GM21367 (cell line): ENCODE results near the gene CFAP65.

Experiments
- ATAC-seq: cut with Tn5 transposase; IDR thresholded peaks from one replicate; pipeline ENCODE4 v1.9.1; 2021; ENCODE audit not compliant: unreplicated experiment

Gene CFAP65

DNA sequence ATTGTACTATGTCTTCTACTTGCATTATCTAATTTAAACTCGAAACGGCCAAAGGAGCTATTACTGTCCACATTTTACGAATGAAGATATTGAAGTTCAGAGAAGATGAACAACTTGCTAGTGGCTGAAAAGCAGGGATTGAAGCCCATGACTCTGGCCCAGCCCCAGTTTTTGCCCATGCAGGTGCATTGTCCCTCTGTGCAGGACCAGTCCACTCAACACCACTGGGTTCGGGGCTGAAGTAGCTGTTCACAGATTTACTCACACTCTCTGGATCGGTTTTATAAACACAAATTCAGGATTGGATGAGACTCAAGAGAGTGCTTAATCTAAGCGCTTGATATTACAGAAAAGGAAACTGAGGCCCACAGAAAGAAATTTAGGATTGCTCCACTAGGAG is 20.8 kb upstream of the CFAP65 start:
- no peak for ATAC-seq

- ATAC-seq, result no peak
These were observed 19.8 kb upstream of the CFAP65 start, which contains the start of gene IHH for GRCh38 chr2:219060821-219061791. TSS of gene IHH (minus strand) at chr2:219060921. CDS start at chr2:219060467, 454 bp downstream.

- ATAC-seq, result no peak
These were observed 18.7 kb upstream of the CFAP65 start for GRCh38 chr2:219059725-219060682.

DNA sequence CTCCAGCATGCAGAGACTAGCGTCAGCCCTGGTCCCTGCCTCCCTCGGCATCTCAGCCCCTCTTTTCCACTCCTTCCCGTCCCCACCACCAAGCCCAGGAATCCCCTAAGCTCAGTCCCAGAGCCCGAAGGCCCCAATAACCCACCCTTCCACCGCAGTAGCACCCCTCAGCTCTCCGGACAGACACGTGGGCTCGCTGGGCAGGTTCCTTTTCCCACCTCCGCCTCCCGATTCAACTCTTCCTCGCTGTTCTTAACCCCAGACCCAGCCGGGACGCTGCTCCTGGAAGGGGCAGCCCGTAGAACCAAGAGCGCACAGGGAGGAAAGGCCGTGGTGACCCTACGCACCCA is 18.0 kb upstream of the CFAP65 start:
- ATAC-seq, result no peak

GRCh38 chr2:219058541-219059374 is 17.4 kb upstream of the CFAP65 start:
- ATAC-seq, result no peak

- peak; percentile 92 for ATAC-seq
These were observed 16.6 kb upstream of the CFAP65 start for GRCh38 chr2:219057709-219058540.

GRCh38 chr2:219056896-219057708 is 15.8 kb upstream of the CFAP65 start:
- ATAC-seq, result no peak

DNA sequence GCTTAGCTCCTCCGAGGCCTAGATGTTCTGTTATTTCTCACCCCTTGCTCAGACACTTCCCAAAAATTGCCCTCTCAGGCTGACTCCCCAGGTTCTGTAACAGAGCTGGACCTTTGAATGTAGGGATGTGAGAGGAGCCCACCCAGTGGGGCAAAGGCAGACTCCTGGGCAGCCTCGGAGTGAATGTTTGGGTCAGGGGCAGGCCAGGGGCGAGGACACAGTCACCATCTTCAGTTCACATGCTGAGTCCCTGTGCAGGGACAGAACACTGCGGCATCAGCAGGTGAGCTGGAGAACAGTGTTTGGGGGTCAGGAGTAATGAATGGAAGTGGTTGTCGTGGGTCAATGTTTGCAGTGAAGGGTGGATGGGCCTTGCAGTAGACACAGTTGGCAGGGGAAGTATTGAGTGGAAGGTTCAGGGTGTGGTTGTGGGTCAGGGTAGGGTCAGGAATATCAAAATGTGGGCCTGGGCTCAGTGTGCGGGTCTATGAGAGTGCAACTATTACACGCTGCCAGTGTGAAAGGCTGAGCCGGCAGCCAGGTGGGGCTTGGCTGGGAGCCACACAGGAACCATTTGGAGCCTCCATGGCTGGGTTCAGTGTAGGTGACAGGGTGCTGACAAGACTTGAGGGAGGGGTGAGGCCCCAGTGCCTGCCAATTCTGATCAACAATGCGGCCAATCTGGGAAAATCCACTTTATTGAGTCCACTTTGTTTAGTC is 15.0 kb upstream of the CFAP65 start:
- ATAC-seq, result no peak

DNA sequence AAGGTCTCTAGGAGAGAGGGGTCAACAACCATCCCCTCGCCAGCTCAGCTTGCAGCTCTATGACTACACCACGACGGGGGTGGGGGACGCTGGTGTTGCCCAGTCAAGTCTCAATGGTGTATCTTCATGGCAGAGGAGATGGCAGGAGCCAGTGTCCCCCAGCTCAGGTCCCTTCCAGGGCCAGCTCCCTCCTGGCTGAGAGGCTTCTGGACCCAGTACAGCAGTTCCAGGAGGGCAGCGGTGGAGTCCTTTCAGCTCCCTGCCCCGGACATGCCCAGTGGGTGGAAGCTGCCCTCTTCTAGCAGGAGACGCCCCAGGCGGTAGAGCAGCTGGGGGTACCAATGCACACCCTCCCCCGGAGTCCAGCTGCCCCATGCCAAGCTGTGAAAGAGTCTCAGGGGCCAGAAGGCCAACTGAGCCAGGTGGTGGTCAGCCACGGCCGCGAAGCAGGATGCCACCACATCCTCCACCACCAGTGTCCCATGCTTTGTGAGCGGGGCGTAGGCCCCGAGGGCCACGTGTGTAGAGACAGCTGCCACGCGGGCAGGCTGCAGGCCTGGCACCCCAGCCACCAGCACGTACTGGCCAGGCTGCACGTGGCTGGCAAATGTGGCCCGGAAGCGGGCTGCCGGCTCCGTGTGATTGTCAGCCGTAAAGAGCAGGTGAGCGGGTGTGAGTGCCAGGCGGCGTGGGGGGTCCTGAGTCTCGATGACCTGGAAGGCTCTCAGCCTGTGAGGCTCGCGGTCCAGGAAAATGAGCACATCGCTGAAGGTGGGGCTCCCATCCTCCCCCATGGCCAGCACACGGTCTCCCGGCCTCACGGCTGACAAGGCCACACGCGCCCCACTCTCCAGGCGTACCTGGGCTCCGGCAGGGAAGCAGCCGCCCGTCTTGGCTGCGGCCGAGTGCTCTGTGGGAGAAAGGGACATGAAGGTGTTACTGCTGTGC is 13.9 kb upstream of the CFAP65 start:
- no peak for ATAC-seq

- no peak for ATAC-seq
These were observed 8.0 kb upstream of the CFAP65 start for GRCh38 chr2:219049282-219049681.

GRCh38 chr2:219045937-219046550 is 4.7 kb upstream of the CFAP65 start:
- no peak for ATAC-seq

DNA sequence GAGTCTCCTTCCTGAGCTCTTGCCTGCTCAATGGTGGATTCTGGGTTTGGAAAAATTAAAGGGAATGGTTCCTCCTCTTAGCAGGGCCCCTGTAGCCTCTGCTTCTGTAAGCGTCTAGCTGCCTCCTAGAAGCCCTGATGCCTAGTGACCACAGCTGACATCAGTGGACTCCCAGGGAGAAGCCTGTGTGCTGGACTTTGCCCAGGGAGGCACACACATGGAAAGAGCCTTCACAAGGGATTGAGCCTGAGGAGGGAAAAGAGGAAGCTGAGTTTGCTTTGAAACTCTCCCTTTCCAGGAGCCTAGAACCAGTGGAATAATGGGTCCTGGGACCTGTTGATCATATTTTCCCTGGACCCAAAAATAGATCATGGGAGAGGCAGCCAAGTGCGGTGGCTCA is 1.4 kb upstream of the CFAP65 start:
- ATAC-seq, result no peak

- no peak for ATAC-seq
These were observed 841 bp upstream of the CFAP65 start for GRCh38 chr2:219042157-219042556.

- ATAC-seq, result no peak
These were observed 2.7 kb downstream of the CFAP65 start for GRCh38 chr2:219038600-219038999.

- no peak for ATAC-seq
These were observed 3.4 kb downstream of the CFAP65 start for GRCh38 chr2:219037783-219038499.

- no peak for ATAC-seq
These were observed 5.4 kb downstream of the CFAP65 start for GRCh38 chr2:219035942-219036341.
